Measurements from ENCODE around the gene ITGA2.
"Not testable (repeated sequence)": the region's sequence is repeated elsewhere in the genome, so short reads cannot be mapped to it uniquely, and the experiment has no call there.

The ITGA2 gene
- 0.08 to 1.3 (median 0.61) reads per million in 18 experiments for total RNA-seq

- DNase-seq: peak in 1 of 2 donors; percentile 10
Measured at GRCh38 chr5:52989025-52989780, at the start of gene ITGA2. Gene ITGA2 (plus strand): TSS chr5:52989352. CDS start chr5:52989469, 117 bp downstream.

GRCh38 chr5:52943285-52943684, 45.9 kb upstream of the ITGA2 start:
- no peak for DNase-seq

DNA sequence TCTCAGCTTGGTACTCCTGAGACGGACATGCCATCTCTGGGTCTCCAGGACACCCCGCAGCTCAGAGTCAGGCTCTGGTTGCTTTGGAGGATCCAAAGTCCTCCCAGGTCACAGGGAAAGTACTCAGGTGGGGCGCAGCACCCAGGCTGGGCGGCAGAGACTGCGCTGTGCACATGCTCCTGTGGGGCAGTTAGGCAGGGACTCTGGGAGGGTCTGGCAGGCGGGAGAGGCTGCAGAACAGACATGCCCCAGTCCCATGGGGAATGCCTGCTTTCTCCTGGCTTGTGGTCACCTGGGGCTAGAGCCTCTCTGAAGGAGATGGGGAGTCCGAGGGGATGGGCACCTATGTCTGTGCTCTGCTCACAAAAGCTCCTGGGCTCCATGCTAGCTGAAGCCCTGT, 45.3 kb upstream of the ITGA2 start:
- no peak for DNase-seq

DNA sequence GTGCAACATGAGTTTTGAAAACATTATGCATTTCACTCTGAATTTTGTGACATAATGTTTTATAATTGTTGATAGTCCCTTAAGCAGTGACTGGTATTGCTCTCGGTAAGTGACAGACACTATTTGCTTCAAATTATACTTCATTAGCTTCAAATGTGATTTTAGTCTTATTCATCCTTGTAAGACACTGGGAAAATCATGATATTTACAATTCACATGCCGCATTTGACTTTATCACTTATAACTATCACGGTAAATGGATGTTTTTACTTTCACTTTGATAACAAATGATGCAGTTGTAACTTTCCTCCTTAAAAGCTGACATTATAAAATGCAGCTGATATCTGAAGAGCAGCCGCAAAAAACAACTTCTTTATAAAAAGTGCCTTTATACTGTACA, 44.1 kb upstream of the ITGA2 start:
- DNase-seq: no peak

- DNase-seq: no peak
Measured at GRCh38 chr5:52947208-52947607, 41.9 kb upstream of the ITGA2 start.

- DNase-seq: no peak
Measured at GRCh38 chr5:52947851-52948250, 41.3 kb upstream of the ITGA2 start.

- DNase-seq: peak; percentile 83 to 84
Measured at GRCh38 chr5:52948418-52949076, 40.6 kb upstream of the ITGA2 start.

- DNase-seq: no peak
Measured at GRCh38 chr5:52950686-52951085, 38.5 kb upstream of the ITGA2 start.

- DNase-seq: no peak
Measured at GRCh38 chr5:52952483-52952882, 36.7 kb upstream of the ITGA2 start.

DNA sequence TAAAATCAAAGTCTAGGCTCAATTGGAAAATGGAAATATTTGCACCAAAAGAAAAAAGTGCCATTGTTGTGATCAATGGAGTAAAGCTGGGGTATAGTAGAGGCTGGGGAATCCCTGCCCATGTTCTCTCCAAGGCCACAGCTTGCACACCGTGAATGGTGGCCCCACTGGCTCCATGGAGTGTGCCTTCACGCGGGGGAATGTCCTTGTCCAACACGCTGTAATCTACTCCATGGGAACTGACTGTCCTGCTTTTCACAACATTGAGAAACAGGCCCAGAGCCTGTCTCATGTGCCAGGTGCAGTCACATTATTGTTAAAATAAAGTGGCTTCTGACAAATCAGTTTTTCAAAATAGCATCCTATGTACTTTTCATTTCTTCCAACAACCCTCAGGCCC, 33.1 kb upstream of the ITGA2 start:
- DNase-seq: no peak

DNA sequence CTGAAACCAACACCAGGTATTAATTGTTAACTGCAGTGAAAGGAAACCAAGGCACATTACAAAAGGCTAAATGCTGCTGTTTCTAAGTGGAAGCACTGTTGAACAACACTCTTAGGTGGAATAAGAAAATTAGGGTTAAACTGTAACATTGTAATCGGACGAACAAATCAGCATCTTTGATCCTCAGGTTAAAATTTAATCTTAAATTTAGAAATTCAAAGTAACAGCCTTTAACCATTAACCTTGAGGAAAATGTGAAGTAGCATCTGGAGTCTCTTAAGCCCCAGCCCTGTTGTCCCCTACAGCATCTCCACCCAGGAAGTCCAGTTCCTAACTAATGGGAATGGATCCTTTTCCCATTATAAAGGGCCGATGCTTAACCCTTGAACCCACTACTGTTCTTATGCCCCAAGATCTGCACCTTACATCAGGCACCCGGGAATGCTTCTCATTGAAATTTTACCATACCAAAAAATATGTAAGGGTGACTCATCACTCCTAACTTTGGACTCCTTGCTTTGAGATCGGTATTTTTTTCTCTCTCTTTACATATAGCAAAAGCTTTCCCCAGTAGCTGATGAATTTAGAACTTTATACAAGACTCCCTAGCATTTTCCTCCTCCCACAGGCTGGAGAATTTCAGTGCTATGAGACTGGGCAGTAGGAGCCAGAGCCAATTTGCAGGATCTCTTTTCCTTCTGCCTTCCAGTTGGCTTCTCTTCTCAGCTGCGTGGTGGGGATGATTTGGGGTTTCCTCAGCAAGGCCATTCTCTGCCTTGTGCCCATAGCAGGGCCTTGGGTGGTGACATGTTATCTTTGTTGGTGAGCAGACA, 32.0 kb upstream of the ITGA2 start:
- DNase-seq: no peak

GRCh38 chr5:52961274-52961681, 27.9 kb upstream of the ITGA2 start:
- DNase-seq: no peak

- DNase-seq: no peak
Measured at GRCh38 chr5:52963636-52964035, 25.5 kb upstream of the ITGA2 start.

DNA sequence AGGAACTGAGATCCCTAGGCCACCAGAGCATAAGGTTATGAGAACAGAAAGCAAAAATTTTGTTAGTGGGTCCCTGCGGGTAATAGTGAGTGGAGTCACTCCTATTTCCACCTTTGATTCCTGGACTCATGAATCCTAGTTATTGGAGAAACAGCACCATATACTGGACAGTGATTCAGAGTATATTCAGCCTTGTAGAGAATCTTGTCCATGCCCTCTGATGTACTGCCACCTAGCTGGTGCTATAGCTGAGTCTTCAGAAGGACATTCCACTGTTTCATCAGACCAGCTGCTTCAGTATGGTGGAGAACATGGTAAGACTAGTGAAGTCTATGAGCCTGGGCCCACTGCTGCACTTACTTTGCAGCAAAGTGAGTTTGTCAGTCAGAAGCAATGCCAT, 25.0 kb upstream of the ITGA2 start:
- no peak for DNase-seq

GRCh38 chr5:52976157-52976556, 13.0 kb upstream of the ITGA2 start:
- not testable (repeated sequence) for DNase-seq

DNA sequence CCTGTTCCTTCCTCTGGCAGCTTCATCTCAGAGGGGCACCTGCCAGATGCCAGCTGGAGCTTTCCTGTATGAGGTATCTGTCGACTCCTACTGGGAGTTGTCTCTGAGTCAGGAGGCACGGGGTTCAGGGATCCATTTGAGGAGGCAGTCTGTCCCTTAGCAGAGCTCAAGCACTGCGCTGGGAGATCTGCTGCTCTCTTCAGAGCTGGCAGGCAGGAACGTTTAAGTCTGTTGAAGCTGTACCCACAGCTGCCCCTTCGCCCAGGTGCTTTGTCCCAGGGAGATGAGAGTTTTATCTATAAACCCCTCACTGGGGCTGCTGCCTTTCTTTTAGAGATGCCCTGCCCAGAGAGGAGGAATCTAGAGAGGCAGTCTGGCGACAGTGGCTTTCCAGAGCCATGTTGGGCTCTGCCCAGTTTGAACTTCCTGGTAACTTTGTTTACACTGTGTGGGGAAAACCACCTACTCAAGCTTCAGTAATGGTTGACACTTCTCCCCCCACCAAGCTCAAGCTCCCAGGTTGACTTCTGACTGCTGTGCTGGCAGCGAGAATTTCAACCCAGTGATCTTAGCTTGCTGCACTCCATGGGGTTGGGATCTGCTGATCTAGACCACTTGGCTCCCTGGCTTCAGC, 11.8 kb upstream of the ITGA2 start:
- DNase-seq: no peak

DNA sequence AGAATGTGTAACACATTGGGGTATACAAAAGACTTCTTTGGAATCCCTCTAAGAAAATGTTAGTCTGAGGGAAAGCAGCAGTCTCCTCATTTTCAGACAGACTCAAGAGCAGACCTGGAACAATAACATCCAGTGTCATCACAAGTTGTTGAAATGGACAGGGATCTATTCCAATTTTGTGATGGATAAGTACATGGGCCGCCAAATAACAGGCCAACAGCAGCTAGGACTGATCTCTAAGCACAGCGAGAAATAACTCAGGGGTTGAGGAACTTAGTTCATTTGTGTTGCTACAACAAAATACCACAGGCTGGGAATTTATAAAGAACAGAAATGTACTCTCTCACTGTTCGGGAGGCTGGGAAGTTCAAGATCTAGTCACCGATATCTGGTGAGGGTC, 7.6 kb upstream of the ITGA2 start:
- DNase-seq: no peak

- no peak for DNase-seq
Measured at GRCh38 chr5:52983731-52984636, 5.2 kb upstream of the ITGA2 start.

DNA sequence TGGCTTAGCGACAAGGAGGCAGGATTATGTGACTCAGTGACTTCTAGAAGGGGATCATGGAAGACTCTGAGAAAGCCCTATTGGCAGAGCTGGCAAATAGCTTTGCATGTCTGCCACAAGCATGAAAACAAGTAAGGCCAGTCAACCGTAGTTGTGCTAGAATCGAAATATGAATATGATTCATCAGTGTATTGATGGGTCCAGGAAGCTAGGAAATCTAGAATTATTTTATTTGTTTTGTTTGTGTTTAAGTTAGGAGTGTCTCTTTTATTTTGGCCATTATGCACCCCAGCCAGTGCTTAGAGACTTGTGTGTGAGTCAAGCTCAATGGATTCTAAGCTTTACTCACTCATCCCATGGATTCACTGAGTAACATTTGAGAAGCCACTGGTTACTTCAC, 3.8 kb upstream of the ITGA2 start:
- DNase-seq: no peak

GRCh38 chr5:52987711-52988331, 1.3 kb upstream of the ITGA2 start:
- no peak for DNase-seq

DNA sequence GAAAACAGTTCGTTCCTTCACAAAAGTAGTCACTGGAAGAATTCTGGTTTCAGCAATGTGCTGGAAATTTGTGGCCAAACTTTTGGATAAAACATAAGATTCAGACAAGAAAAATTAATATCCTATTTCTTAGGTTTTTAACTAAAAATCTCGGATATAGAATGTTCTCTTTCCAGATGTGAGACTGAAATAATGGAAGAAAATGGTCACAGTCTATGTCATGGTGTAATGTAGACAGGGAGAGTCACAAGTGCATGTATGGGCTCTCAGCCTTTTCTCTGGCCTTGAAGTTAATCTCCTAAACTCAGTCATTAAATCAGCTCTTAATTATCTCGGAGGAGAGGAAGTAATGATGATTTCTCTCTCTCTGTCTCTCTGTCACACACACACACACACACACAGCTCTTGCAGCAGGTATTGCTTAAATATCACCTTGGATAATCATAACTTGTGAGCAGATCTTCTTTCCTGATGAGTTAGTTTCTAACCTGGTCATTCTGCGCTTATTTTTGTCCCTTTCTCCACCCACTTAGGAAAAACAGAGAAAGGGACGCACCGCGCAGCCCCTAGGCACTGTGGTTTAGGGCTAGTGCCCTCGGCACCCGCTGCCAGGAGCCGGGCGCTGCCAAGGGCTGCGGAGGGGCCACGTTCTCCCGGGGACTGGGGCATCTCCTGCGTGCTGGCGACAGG, 672 bp upstream of the ITGA2 start:
- no peak for DNase-seq
